Ishikawa (cell line): ENCODE measurements around the gene GBX1.
A peak's percentile ranks its signal among the peaks of the same experiment; 100 is the strongest.

Source experiments
- CEBPB ChIP-seq: IDR thresholded peaks from 2 replicates; pipeline ENCODE4 v1.6.1; 2012
- EGR1 ChIP-seq: IDR thresholded peaks from 2 replicates; pipeline ENCODE4 v1.6.1; 2012
- EP300 ChIP-seq: IDR thresholded peaks from 2 replicates; pipeline ENCODE4 v1.6.1; 2012; ENCODE audit warnings: borderline replicate concordance
- FOXM1 ChIP-seq: IDR thresholded peaks from 2 replicates; pipeline ENCODE4 v1.6.1; 2012; ENCODE audit warnings: low read depth, borderline replicate concordance
- RAD21 ChIP-seq: IDR thresholded peaks from 2 replicates; pipeline ENCODE4 v1.6.1; 2012; ENCODE audit warnings: low read depth
- TAF1 ChIP-seq: IDR thresholded peaks from 2 replicates; pipeline ENCODE4 v1.6.1; 2012; ENCODE audit warnings: low read depth, mild to moderate bottlenecking
- TF ChIP-seq, protein P1 (sequence below): IDR thresholded peaks from 2 replicates; pipeline ENCODE4 v1.6.1; 2012; ENCODE audit warnings: low read depth, mild to moderate bottlenecking

DNA sequence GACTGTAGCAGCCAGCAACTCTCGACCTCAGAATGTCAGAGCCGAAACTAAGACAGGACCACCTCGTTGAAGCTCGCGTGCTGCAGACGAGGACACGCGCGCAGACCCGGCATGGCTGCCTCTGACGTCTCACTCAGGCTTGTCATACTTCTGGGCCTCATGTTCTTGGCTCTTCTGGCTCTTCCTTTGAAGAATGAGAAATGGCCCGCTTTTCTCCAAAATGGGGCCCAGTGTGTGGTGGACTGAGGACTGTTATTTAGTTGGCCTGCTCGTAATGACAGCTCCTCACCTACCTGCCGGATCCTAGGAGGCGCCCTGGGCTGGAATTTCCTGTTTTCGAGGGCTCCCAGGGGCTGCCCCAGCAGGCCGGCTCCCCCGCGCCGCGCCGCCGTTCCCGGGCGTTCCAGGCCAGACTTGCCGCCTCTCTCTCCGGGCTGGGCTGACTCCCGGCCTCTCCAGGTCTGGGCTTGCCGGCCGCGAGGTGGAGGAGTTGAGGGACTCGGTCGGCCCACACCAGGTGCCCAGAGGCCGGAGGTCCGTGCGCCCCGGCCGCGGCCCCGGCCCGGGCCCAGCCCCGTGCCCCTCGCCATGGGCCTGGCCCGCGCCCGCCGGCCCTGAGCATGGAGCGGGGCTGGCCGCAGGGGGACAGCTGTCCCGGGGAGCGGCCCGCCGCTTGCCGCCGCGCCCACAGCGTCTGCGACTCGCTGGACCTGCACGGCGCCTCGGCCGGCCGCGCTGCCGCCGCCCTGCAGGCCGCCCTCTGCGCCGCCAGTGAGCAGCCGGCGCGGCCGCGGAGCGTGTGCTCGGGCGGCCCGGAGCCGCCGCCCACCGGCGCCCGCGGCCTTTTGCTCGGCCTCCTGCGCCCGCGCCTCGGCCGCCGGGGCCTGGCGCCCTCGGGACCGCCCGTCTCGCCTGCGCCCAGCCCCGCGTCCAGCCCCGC is 53.1 kb downstream of the GBX1 start:
- TF ChIP-seq RAD21: no peak
- TF ChIP-seq CEBPB: no peak
- TF ChIP-seq, protein P1, sequence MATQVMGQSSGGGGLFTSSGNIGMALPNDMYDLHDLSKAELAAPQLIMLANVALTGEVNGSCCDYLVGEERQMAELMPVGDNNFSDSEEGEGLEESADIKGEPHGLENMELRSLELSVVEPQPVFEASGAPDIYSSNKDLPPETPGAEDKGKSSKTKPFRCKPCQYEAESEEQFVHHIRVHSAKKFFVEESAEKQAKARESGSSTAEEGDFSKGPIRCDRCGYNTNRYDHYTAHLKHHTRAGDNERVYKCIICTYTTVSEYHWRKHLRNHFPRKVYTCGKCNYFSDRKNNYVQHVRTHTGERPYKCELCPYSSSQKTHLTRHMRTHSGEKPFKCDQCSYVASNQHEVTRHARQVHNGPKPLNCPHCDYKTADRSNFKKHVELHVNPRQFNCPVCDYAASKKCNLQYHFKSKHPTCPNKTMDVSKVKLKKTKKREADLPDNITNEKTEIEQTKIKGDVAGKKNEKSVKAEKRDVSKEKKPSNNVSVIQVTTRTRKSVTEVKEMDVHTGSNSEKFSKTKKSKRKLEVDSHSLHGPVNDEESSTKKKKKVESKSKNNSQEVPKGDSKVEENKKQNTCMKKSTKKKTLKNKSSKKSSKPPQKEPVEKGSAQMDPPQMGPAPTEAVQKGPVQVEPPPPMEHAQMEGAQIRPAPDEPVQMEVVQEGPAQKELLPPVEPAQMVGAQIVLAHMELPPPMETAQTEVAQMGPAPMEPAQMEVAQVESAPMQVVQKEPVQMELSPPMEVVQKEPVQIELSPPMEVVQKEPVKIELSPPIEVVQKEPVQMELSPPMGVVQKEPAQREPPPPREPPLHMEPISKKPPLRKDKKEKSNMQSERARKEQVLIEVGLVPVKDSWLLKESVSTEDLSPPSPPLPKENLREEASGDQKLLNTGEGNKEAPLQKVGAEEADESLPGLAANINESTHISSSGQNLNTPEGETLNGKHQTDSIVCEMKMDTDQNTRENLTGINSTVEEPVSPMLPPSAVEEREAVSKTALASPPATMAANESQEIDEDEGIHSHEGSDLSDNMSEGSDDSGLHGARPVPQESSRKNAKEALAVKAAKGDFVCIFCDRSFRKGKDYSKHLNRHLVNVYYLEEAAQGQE: no peak
- TF ChIP-seq EP300: no peak
- no peak for TF ChIP-seq FOXM1
- peak; percentile 37; the same call in 1 of the 2 replicates for TF ChIP-seq TAF1
- TF ChIP-seq EGR1: no peak
